ENCODE results near the gene SZT2.

Gene SZT2

DNA sequence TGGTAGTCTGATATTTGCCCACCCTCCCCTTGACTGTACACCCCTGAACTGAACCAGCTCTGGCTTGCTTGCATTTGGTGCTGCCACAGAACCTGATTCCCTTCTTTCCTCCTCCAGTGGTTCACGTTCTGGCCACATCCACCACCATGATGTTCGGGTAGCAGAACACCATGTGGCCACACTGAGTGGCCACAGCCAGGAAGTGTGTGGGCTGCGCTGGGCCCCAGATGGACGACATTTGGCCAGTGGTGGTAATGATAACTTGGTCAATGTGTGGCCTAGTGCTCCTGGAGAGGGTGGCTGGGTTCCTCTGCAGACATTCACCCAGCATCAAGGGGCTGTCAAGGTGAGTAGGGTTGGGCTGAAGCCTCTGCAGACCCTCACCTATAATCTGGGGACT lies 29.1 kb upstream of the SZT2 start:
- in situ Hi-C loops (cut with HindIII; ENCODE audit: low sequenced_read_pairs) = no loop called here

DNA sequence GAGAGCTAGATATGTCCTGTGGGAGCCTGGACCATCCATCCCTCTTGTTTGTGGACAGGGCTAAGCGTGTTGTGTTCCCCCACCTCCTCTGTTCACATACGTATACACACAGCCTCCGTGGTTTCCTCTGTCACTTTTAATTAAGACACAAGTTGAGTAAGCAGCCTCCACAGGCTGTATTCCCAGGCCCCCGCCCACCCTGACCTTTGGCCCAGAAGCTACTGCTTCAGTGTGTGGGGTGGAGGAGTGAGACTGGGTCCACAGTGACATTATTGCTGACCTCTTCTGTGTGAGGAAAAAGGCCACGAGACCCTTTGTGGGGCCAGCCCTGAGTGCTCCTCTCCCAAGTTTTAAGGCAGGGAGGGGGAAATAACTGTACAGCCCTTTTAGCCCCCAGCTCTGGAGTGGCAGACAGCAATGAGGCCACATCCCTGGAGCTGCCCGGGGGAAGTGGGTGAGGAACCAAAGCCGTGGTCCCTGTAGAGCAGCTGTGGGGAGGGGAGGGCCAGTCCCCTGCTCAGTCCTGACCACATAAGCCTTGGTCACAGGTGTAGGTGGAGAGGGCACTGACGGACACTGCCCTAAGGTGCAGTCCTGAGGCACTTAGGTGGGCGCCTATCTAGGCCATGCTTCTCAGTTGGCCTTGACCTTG lies 26.3 kb upstream of the SZT2 start:
- in situ Hi-C loops (cut with HindIII; ENCODE audit: low sequenced_read_pairs) = no loop called here

DNA sequence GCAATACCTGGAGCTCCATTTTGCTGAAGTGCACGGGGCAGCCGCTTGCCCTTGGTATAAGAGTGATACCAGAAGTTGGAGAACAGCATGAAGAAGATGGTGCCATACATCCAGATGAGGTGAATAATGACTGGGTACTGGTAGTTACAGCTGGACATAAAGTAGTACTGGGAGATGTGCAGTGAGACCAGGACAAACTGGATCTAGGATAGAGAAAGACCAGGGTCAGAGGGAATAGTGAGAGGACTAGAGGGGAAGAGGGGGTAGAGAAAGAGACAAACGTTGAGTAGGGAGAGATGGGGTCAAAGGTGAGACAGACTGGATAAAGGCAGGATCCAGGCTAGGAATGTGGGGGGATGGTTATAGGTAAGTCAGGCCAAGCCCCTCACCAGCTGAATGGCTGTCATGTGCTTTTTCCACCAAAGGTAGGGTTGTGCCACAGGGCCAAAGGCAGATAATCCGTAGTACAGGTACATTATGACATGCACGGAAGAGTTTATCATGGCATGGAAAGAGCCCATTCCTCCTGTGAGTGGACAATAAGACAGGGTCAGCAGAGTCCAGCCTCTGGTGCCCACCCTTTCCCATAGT lies 25.7 kb upstream of the SZT2 start:
- in situ Hi-C loops (cut with HindIII; ENCODE audit: low sequenced_read_pairs) = no loop called here

DNA sequence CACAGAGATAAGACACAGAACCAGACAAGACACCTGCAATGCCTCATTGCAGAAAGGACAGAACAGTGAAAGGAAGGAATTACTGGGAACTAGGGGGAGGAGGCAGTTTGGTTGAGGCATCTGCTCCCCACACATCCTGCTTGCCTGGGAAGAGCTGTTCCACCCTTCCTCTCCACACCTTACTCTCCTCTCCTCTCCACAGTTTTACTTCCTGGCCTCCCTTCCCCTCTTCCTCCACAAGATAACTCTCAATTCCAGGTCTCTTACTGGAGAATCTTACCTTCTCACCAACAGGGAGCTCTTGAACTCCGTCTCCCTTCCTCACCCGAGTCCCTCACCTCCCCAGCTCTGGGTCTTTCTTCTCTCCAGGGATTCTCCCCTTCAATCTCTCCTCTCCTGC lies 24.0 kb upstream of the SZT2 start:
- in situ Hi-C loops (cut with HindIII; ENCODE audit: low sequenced_read_pairs) = no loop called here

DNA sequence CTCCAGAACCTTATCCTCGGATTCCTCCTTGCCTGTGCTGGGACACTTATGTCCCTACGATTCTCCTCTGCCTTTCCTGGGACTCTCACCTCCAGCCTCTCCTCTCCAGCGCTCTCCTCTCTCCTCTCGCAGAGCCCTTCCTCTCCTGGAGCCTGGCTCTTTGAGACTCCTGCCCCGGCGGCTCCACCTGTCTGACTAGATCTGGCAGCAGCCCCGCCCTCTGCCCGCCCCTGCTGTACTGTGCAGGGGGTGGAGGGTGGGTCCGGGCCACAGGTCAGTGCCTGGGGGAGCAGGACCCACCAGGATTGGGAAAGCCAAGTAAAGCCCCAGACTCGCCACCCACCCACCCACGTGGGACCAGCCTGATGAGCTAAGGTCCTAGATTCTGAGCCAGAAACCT lies 23.5 kb upstream of the SZT2 start:
- in situ Hi-C loops (cut with HindIII; ENCODE audit: low sequenced_read_pairs) = no loop called here

DNA sequence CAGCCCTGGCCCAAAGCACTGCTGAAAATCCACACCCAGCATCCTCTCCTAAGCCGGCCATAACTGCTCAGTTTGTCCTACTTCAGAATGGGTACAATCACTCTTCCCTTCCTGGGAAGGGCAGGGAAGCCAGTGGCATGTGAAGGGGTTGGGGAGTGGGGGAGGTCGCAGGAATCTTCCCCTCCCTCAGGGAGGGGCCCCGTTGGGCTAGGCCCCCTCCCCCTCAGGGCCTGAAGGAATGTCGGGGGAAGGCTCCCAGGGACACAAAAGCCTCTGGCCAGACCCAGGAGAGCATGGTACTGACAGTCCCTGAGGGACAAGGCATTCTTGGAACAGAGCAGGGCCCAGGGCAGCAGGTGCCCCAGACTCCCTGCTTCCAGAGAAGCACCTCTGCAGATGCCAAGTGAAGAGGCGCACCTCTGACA lies 23.1 kb upstream of the SZT2 start:
- in situ Hi-C loops (cut with HindIII; ENCODE audit: low sequenced_read_pairs) = no loop called here

DNA sequence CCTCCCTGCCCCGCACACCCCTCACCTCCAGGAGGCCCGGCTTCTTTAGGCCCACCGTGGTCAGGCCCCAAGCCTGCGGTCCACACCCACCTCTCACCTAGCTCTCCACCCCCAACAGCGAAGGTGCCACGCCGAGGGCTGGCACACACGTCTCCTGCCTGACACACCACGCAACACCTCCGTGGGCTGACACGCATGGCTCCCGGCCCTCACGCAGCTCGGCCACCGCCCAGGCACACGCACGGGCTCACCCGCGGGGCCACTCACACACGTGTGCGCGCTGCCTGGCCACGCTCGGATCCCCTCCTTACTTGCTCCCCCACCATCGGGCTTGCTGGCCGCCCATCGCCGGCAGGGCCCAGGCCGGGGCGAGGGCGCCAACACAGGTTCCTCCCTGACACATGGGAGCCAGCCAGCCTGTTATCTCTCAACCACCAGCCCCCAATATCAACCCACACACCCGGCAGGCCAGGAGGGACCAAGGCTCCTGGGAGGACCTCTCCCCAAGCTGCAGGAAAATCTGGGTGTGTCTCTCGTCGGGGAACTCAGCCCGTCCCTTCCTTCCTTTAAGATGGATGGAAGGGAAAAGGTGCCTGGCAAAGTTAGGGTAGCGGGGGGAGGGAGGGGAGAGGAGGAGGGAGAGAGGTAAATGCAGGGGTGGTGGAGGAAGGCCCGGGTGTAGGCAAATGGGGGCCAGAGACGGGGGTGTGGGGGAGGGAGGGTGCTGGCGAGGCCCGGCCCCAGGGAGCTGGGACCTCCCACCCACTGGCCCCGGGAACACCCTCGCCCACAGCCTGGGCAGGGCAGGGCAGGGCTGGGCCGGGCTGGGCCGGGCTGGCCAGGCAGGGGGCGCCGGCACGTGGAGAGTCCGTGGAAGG lies 22.4 kb upstream of the SZT2 start:
- in situ Hi-C loops (cut with HindIII; ENCODE audit: low sequenced_read_pairs) = no loop called here

DNA sequence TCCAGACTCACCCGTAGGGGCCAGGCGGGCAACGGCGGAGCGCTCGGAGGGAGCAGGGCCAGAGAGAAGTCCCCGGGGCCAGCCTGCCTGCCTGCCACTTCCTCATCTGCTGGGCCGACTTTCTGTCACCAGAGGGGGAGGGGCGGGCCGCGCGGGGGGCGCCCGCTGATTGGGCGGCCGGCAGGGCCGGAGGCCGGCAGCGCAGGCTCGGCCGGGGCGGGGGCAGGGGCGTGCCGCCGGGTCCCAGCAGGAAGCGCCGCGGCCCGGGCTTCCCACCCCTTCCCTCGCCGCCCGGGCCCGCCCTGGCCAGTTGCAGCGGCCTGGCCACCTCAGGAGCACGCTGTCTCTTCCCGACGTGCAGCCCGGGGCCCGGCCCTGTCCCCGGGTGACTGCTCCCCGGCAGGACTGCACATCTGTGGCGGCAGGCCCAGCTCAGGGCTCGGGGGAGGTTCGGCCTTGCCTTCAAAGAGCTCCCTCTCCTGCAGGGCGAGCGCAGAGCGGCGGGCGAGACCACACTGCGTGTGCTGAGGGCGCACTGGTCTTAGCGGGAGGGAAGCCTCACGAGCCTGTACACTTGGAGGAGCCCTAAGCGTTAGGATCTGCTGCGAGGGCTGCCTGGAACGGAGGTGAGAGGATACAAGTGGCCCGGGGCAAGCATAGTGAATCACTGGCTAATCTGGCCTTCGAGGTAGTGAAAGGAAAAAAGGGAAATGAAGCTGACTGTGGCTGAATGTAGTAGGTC lies 21.6 kb upstream of the SZT2 start, which contains the start of gene ELOVL1:
TSS of gene ELOVL1 (minus strand) at position 108 of the 742 bp plus-strand sequence. CDS start 2,402 bp downstream, outside the sequence.
- in situ Hi-C loops (cut with HindIII; ENCODE audit: low sequenced_read_pairs) = no loop called here

DNA sequence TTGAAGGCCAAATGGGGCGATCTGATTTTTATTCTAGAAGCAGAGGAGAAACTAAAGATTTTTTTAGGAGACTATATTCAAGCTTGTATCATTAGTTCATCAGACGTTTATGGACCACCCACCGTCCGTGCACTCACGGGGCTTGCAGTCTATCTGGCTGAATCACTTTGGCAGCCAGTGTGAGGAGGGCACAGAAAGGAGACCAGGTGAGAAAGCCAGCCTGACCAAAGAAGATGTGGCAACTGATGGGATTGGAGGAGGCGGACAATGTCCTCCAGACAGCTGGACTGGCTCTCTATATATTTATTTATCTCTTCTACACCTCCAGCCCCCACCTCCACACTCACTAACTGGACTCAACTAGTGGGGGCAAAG lies 21.1 kb upstream of the SZT2 start:
- in situ Hi-C loops (cut with HindIII; ENCODE audit: low sequenced_read_pairs) = no loop called here

DNA sequence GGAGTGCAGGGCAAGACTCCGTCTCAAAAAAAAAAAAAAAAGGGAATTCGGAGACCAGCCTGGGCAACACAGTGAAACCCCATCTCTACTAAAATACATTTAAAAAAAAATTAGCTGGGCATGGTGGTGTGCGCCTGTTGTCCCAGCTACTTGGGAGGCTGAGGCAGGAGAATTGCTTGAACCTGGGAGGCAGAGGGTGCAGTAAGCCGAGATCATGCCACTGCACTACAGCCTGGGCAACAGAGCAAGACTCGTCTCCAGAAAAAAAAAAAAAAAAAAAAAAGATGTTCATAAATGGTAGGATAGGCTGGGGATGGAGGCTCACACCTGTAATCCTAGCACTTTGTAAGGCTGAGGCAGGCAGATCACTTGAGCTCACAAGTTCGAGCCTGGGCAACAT lies 19.9 kb upstream of the SZT2 start:
- in situ Hi-C loops (cut with HindIII; ENCODE audit: low sequenced_read_pairs) = loop anchor here (5.0 kb wide), 1 partner anchor 67 kb away; the partner anchor contains the start of gene TIE1

DNA sequence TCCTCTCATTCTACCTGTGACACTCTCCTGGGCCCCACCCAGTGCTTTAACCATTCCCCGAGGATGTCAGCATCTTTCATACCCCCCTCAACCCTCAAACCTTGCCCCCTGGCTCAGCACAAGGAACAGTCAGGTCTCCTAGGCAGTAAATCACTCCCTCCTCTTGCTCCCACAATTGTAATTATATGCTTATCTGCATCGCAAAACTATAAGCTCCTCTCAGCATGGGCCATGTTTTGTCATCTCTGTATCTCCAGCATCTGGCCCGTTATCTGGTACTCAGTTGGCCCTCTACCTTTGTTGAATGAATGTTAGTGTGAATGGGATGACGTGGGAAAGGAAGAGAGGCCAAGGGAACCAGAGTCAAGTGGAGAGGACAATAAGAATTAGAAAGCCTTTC lies 19.1 kb upstream of the SZT2 start:
- in situ Hi-C loops (cut with HindIII; ENCODE audit: low sequenced_read_pairs) = loop anchor here (5.0 kb wide), 1 partner anchor 68 kb away; the partner anchor contains the start of gene TIE1

DNA sequence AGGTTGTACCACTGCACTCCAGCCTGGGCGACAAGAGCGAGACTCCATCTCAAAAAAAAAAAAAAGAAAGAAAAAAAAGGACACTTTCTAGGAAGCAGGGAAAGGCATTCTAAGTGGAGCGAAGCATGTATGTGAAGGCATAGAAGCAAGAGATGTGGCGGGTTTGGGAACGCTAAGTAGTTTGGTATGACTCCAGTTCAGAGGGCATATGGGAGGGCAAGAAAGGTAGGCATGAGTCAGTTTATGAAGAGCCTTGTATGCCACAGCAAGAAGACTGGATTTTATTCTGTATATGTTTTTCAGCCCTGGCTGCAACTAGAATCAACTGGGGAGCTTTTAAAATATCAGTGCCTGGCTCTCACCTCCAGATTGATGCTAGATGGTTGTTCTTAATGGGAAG lies 17.5 kb upstream of the SZT2 start:
- in situ Hi-C loops (cut with HindIII; ENCODE audit: low sequenced_read_pairs) = loop anchor here (5.0 kb wide), 1 partner anchor 70 kb away; the partner anchor contains the start of gene TIE1

DNA sequence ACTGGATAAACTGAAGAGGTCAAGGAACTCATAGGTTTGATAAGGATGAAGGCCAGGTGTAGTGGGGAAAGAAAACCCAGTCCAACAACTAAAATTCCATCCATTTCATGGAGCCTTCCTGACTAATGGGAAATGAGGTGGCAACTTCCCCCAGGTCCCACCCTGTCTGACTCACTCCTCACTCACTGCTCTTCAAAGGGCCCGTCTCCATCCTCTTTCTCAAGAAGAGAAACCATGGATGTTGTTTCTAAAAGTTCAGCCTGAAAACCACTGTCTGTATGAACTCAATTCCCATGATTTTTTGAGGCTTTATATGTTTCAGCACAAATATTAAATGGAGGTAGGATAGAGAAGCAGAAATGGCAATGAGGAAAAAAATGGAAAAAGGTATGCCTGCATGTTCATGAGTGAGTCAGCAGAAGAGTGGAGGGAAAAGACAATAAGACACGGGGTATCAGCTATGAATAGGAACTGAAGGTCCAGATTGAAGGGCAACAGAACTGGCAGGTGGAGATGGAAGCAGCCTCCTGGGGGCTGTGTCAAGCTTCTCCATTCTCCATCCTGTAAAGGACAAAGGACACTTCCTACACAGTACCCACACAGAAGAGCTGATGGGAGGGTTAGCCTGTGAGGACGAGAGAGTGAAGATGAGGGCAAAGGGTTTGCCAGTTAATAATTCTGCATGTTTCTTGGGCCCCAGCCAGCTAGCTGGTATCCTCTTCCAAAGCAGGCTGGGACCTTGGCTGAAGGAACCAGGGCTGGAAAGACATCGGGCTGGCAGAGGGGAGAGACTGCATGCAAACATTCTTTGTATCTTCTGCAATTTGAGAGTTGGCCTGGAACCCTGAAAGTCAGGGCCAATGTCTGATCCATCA lies 16.4 kb upstream of the SZT2 start:
- in situ Hi-C loops (cut with HindIII; ENCODE audit: low sequenced_read_pairs) = loop anchor here (5.0 kb wide), 1 partner anchor 71 kb away; the partner anchor contains the start of gene TIE1

DNA sequence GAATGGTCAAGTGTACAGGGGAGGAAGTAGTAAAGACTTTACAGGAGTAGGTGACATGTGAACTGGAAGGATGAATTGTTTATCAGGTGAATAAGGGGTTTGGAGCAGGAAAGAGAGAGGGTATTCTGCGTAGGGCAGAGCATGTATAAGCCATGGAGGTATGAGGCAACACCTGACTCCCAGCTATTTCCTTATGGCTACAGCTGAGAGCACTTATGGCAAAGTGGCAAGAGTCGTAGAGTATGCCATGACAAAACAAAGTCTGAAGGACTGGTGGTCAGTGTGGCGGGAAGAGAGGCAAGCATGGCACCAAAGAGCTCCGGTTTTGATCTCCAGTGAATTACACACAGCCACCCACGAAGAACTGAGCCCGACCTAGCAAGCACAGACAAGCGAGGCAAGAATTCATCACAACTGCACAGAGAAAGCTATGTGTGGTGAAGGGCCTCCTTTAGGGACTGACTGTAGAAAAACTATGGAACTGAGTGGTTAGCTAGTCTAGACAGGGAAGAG lies 12.9 kb upstream of the SZT2 start:
- in situ Hi-C loops (cut with HindIII; ENCODE audit: low sequenced_read_pairs) = no loop called here

DNA sequence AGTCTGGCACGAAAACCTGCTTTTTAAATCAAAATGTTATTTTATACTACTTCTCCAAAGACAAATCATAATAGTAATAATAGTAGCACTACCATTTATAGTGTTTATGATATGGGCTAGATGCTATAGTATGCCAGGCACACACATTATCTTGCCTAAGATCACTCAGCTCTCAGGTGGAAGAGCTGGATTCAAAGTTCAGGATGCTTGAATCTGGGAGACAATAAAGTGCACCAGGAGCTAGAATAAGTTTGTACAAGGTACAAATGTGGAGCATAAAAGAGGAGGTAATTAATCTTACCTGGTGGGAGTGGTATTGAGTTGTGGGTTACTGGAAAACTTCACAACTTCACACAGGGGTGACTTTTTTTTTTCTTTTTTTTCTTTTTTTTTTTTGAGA lies 11.9 kb upstream of the SZT2 start:
- in situ Hi-C loops (cut with HindIII; ENCODE audit: low sequenced_read_pairs) = no loop called here

DNA sequence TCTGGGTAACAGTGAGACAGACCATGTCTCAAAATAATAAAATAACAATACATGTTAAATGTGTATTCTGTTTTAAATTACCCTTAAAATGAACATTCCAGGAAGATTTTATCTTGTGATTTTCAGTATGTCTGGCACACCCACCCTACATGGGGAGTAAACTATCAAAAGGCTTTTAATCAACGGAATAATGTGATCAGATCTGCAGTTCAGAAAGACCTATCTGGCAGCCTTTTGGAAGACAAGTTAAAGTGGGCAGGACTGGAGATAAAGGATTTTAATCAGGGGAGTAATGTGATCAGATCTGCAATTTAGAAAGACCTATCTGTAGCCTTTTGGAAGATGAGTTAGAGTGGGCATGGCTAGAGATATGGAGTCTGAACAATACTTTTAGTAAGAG lies 10.2 kb upstream of the SZT2 start:
- in situ Hi-C loops (cut with HindIII; ENCODE audit: low sequenced_read_pairs) = no loop called here

DNA sequence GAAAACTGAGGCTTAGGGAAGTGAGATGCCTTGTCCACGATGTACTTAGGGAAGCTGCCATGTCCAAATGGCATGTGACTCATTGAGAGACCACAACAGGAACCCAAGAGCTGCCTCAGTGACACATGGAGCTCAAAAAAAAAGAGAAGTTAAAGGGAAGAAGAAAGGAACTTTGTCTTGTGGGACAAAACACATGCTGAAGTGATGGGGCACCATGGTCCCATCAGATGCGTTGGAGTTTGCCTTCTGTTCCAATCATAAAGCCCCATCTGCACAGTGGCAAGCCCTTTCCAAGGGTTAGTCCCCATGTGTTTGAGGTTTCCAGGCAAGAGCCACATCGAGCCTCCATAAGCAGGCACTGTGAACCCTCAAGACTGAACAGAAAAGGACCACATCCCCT lies 8.1 kb upstream of the SZT2 start:
- in situ Hi-C loops (cut with HindIII; ENCODE audit: low sequenced_read_pairs) = no loop called here

DNA sequence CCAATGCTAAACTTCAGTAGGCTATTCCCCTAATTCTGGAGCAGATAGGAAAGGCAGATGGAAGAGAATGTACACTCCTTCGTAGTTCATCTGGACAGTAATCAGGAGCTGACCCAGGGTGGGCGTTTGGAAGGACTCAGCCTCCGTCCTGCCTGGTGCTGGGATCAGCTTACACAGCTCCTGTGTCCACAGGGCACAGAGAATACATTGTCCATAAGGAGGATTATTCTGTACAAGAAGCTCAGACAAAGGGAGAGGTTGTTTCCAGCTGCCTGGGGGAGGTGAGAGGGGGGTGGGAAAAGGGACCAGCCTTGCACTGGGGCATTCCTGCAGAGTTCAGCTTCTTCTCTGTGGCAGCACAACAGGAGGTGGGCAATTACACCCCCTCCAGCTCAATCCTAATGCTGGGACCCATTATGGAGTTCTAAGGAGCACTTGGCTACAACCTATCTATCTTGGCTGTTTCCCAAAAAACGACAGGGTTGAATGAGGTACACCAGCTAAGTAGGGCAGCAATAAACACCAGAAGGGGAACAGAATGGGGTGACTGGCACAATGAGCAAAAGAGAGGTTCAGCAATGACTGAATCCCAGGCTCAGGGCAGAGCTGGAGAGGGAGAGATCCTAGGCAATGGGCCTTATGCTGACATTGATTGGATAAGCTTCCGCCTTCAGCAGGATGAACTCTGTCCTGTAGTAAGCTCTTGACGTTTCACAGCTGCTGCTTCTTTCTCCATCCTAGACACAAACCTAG lies 7.5 kb upstream of the SZT2 start:
- in situ Hi-C loops (cut with HindIII; ENCODE audit: low sequenced_read_pairs) = no loop called here

DNA sequence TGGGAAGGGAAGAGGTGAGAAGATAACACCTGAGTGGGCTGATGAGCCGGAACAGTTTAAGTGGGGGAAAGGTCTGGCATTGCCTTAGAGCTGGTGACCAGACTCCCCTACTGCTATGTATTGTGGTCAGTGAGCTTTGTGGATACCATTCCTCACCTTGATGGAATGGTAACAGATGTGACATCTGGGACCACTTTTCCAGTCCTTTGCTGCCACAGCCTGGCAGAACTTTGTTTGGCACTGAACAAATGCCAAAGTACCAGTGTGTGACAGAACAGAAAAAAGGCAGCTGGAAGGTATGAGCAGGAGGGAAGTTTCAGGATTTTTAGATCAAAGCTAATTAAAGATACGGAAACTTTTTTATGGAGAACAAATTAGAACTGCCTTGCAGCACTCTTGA lies 6.2 kb upstream of the SZT2 start:
- in situ Hi-C loops (cut with HindIII; ENCODE audit: low sequenced_read_pairs) = no loop called here
